CD4-positive, alpha-beta T cell treated with Interleukin-21 for 1 hour (primary cell): ENCODE data around the gene TMOD3.
"Not testable (repeated sequence)": the region's sequence is repeated elsewhere in the genome, so short reads cannot be mapped to it uniquely, and the experiment has no call there.

Experiments used
- DNase-seq: peaks from one replicate; pipeline ENCODE4 v3.0.0-alpha.2; 2020

The TMOD3 gene

DNA sequence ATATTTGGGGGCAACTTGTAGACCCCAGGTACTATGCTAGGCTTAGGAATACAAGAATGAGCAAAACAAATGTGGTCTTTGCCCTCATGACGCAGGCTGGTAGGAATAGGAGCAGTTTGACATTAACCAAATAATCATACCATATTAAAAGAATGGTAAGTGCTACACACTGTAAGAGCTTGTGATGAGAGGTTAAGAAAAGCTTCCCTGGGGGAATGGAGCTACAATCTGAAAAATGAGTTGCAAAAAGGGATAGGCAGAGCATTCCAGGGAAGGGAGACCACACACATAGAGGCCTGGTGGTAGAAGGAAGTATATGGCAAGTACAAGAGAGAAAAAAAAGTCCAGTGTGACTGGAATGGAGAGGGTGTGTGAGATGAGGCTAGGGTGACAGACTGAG lies 37.3 kb downstream of the TMOD3 start:
- no peak for DNase-seq

DNA sequence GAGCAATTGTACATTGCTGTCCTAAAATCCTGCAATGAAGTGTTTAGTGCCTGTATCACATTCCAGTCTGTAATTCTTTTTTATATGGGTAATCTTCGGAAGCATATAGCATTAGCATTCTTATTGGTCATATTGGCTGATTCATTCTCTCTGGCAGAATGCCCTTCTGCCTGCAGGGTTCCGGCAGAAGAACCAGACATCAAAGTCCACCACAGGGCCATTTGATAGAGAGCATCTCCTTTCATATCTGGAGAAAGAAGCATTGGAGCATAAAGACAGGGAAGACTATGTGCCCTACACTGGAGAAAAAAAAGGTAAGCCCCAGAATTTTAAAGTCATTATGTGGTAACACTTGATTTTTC lies 39.6 kb downstream of the TMOD3 start:
- no peak for DNase-seq

DNA sequence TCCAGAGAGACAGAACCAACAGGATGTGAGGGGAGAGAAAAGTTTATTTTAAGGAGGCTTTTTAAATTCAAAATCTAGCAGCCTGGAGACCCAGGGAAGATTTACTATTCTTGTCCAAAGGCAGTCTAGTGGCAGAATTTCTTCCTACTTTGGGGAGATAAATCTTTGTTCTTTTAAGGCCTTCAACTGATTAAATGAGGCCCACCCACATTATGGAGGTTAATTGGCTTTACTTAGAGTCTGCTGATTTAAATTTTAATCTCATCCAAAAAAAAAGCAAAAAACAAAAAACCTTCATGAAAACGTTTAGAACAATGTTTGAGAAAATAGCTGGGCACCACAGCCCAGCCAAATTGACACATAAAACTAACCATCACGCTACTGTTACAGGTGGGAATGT lies 41.3 kb downstream of the TMOD3 start:
- DNase-seq, result no peak

DNA sequence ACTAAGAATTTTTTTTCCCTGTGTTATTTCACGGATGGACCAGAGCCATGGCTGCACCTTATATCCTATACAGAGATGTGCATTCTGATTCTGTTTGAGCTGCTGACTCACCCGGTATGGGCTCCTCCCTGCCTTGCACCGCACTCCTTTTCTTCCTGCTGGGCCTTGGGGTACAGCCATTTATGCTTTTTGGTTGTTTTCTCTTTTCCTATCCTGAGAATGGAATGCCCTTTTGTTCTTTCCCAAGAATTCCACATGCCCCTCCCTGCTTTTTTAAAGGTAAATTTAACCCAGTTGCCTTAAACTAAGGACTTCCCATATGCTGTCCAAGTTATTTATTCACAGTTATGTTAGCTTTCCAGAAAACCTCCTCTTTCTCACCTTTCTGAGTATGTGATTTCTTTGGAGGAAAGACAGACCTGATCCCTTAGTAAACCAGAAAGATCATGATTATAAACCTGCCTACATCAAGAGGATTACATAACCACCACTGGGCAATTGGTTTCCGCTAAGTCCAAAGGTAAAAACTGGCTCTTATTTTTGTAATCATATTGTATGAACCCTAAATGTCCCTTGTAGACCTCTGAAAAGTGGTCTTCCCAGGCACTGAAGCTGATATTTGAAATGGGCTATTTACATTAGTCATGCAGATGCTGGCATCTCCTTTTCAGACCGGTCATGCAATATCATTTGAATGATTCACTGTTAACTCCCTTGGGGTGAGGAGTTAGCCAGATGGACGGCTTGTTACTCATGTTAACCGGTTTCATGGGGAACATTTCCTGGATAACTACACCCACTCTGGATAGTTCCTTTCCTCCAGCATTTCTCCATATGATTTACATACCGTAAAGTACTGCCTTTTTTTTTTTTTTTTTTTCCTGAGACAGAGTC lies 45.5 kb downstream of the TMOD3 start:
- DNase-seq, result no peak

DNA sequence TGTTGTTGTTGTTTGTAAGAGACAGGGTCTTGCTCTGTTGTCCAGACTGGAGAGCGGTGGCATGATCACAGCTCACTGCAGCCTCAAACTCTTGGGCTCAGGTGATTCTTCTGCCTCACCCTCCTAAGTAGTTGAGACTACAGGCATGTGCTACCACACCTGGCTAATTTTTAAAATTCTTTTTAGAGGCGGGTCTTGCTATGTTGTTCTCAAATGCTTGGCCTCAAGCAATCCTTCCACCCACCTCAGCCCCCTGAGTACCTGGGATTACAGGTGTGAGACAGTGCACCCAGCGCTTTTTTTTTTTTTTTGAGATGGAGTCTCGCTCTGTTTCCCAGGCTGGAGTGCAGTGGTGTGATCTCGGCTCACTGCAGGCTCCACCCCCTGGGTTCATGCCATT lies 46.7 kb downstream of the TMOD3 start:
- DNase-seq, result no peak

DNA sequence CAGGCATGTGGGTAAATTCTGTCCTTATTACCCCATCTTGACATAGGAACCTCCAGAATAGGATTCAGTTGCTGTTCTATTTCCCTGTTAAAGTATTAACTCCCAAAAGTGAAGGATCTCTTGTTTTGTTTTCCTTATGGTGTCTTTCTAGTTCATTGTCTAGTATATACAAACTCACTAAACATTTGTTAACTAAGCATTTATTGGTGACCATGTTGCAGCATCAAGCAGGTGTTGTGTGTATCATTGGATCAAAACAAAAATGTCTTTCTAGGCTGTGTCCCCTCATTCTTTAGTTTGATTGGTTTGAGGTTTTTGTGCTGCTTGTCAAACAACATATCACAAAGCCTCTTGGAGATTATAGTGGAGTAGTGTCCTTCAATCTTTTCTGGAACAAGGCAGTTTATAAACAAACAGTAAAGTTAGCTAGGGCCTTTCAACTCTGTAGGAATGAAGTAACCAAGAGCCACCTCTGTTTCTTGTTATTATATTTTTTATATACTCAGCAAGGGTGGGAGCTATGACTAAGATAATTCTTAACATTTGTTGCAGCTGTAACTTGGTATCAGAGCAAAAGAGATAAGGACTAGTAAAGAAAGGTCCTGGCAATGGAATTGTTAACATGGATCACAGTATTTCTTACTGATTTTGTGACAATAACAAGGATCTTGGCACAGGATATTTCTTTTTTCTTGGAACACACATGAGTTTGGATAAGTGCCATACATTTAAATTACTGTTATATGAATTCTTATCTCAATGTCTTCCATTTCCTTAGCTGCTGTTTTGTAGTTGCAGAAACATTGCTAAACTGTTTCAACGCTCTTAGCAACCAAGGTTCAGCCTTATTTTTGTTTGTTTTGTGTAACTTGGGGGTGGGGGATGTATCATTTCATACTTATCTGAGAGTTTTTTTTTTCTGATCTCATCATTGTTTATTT lies 49.3 kb downstream of the TMOD3 start:
- peak; percentile 41 for DNase-seq

DNA sequence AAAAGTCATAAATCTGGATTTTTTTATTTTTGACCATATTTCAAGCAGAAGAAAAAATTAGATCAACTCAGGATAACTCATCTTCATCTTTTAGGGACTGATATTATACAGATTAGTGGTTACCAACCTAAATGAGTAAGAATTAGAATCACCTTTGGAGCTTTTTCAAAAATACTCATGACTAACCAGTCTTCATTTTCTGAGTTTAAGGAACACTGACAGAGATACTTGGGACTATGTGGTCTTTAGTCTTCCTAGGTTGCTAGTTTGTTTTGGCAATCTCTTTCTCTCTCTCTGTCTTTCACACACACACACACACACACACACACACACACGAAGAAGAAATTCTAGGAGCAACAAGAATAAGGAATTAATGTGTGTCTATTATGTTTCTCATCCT lies 50.1 kb downstream of the TMOD3 start:
- DNase-seq, result no peak

DNA sequence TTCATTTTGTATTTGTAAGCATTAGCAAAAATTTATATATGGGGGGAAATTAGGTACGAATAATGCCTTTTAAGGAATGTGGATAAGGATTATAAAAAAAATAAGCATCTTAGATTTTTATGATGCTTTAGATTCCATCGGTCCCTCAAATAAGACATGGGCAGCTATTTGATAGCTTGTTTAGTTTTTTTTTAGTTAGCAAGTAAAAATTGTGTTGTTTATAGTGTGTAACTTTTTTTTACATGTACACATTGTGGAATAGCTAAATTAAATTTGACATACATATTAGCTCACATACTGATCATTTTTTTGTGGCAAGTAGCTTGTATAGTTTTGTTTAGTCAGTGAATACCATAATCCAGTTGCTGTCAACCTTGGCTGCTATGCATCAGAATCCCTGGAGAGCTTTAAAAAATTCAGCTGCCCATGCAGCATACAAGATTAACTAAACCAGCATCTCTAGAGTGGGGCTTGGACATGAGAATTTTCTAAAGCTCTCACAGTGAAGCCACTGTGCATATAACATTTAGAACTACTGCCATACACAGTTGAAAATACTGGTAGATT lies 53.9 kb downstream of the TMOD3 start:
- no peak for DNase-seq

DNA sequence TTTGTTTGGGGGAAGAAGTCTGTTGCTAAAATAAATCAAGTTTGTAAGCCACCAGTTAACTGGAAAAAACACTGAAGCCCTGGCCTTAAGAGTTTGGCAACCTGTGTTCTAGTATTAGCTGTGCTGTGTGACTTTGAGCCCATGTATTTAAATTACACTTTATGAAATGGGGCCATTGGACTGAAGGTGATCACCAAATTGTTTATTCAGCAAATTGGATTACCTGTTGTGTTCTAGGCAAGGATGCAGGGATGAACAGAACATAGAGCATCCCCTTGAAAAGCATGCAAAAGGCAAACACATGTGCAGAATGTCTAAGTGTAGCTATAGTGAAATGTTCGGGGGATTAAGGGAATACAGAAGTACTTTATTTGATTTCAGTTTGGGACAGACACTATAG lies 54.6 kb downstream of the TMOD3 start:
- no peak for DNase-seq

DNA sequence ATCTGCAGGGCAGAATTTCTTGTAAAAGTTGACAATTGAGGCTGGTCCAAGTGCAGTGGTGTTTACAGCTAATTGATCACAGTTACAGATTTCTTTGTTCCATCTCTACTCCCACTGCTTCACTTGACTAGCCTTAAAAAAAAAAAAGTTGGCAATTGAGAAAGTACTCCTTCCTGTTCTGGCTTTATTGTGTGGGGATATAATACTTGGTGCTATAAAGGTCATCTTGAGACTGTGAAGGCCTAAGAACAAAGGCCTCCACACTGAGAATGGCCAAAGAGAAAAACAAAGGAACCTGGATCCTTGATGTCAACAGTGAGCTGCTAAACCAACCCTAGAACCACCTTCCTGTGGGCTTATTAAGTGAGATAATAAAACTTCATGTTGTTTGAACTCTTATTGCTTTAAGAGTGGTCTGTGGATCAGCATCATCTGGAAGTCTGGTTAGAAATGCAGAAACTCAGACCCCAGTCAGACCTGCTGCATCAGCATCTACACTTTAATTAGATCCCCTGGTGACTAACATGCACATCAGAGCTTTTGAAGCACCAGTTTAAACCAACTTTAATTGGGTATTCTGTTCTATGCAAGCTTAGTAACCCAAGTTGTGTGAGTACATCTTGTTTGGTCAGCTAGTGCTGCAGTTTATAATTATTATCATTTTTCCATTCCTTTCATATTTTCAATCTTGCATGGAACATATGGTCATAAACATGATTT lies 55.2 kb downstream of the TMOD3 start:
- no peak for DNase-seq

DNA sequence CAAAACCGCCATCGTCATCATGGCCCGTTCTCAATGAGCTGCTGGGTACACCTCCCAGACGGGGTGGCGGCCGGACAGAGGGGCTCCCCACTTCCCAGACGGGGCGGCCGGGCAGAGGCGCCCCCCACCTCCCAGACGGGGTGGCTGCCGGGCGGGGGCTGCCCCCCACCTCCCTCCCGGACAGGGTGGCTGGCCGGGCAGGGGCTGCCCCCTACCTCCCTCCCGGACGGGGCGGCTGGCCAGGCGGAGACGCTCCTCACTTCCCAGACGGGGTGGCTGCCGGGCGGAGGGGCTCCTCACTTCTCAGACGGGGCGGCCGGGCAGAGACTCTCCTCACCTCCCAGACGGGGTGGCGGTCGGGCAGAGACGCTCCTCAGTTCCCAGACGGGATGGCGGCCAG lies 56.3 kb downstream of the TMOD3 start:
- DNase-seq, result not testable (repeated sequence)

DNA sequence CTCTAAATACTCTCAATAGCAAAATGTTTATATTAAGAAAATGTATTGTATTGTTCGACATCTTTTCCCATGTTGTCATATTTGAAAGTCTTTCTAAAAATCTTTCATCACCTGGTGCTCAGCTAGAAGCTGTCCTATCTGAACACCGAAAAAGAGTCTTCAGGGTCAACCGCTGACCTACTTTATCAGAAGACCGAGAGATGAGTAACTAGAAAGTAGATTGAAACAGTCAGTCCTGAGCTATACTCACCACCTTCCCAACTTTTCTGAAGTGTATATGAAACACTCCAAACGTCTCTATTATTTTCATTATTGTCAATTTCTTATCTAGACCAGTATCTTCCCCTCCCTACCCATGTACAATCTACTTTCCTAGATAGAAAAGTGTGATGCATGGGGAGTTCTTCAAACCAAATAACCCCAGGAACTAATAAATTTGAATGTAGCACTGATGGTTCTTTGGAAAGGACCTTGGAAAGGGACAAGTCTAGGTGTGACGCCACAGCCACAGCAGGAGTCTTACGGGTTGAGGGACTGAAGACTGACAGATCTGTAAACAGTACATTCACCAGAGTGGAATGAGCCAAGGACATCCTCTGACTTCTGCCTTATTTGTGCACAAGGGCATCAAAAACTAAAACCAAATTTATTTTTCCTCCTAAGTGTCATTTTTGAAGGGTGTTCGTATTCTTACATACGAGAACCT lies 58.6 kb downstream of the TMOD3 start:
- DNase-seq, result no peak

DNA sequence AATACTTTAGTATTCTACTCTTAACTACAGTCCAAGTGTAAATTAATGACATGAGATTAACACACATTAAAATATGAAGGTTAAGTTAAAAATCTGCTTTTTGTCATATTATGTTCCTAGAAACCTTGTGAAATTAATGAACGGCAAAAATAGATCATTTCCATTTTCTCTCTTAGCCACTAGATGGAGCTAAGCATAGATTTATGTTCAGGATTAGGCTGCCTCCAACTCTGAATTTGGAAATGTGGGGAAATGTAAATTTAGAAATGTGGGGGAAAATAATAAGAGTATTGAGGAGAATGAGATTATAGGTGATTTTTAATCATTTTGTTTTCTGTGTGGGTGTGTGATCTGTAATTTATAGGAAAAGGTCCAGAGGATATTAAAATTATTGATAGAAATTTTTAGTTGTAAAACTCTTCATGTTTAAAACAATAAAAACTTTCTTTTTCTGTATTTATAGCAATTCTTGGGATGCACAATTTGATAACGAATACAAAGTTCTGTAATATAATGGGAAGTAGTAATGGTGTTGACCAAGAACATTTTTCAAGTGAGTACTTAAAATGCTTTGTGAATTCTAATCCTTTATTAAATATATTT lies 59.2 kb downstream of the TMOD3 start:
- DNase-seq, result peak; percentile 33

DNA sequence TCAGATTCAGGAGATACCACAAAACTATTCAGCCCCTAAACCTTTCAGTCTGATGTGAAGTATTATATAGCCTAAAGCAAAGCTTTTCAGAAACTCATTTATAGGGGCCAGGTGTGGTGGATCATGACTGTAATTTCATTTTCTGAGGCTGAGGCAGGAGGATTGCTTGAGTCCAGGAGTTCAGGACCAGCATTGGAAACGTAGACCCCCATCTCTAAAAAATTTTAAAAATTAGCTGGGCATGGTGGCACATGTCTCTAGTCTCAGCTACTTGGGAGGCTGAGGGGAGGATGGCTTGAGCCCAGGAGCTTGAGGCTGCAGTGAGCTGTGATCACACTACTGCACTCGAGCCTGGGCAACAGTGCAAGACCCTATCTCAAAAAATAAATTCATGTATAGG lies 60.0 kb downstream of the TMOD3 start:
- DNase-seq, result no peak

DNA sequence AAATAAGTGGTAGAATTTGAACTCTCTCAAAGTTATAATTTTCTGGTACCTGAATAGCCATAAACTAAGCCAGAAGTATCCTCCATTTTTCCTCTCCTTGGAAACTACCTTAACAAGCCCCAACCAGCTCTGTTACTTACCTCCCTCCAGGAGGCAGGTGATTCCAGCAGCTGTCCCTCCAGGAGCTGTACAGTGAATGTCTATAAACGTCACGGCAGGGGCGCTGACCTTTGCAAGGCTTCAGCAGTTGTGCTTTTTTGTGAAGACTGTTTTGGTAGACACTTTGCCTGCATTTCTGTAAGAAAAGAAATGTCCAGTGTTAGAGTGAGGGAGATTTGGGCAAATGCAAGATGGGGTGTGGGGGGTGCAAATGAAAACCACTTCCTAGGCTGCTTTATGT lies 75.0 kb downstream of the TMOD3 start:
- no peak for DNase-seq

DNA sequence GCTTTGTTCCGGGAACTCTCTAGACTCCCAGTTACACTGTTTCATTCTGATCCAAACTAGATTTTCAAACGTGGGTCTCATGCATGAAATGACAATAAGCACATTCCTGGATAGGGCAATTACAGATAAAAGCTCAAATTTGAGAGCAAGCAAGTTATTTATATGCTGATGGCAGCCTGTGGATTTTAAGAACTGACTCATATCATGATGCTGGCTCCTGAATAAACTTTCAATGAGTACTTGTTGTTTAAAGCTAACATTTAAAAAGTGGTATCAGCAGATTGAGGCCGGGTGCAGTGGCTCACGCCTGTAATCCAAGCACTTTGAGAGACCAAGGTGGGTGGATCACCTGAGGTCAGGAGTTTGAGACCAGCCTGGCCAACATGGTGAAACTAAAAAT lies 75.5 kb downstream of the TMOD3 start:
- DNase-seq, result no peak

DNA sequence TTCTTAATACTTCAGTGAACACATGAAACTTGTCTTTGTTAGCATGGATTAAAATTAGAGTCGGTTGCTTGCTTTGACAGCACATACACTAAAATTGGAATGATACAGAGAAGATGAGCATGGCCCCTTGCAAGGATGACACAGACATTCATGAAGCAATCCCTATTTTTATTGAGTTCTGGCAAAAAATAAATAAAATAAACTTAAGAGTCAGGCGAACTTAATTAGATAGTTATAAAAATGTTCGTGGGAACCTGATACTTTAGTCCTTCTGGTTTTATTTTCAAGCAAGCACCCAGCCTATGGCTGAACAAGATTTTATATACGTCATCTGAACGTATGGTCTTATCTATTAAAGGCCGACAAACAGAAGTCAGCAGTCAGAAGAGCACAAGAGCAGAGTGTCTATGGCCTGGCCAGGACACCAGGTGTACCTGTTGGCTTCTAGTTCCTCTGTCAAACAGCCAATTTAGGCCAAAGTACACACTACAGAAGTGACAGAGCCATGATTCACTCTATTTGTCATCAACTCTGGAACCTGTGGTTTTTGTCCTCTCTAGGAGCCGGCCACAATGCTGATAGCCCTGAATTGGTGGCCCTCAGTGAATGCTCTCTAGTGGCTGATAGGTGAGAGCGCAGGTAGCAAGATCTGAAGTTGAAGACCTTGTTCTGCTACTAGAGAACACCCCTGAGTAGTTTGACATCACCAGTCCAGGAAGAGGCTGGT lies 77.8 kb downstream of the TMOD3 start:
- no peak for DNase-seq

DNA sequence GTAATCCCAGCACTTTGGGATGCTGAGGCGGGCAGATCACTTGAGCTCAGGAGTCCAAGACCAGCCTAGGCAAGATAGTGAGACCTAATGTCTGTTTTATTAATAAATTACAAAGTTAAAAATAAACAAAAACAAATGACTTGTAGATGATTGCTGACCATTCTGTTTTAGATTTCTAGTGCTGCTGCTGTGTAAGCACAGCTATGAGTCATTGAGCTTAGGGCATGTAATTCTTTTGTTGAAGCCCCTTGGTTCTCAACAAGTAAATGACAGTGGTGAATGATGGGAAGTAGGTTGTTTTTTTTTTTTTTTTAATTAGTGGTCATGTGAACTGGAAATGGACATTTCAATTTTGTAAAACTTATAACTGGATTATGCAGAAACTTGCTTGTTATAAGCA lies 78.9 kb downstream of the TMOD3 start:
- no peak for DNase-seq

DNA sequence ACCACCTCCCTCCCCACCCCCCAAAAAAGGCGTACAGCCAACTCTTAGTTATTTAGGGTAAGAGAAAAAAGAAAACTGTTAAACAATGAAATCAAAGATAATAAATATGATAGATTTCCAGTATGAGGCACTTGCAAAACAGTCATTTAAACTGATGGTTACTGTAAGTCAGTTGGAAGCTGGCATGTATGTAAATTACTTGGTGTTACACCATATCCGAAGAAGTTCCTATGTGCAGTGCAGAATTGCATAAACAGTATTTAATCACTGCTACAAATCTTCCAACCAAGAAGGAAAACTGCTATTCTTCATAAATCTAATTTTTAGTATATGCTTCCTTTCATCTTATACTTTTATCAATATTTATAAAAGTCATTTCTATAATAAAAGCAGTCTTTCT lies 80.1 kb downstream of the TMOD3 start:
- DNase-seq, result no peak

DNA sequence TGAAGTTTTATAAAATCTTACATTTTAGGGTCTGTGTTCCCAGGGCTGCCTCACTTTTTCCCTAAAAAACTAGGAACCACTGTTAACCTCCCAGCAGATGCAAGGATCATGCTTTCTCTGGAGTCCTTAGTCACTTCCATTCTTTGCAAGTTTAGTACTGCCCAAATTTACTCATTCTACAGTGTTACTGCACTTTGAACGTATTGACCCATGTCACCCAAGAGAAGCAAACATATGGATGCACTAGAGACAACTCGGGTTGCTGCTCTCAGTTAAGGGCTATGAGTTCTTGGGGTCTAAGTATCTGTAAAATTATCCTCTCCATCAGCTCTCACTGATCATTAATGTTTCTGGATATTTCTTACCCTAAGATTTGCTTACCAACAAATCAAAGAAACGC lies 83.1 kb downstream of the TMOD3 start:
- DNase-seq, result no peak

DNA sequence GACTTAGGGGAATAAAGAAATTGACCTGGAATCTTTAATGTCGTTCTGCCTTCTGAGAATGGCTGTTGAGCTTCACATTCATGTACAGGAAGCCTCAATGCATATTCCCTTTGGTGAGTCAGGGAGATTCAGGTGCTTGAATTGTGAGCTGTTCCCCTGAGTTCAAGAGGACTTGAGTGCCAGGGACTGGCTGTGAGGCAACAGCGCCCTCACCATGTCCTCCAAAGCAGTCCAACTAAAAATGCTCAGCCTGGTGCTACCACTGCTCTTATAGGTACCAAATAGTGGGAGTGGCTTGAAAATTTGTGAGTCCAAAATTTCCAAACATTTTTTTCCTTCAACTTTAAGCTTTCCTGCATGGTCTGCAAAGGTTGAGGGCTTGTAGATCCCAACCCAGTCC lies 88.0 kb downstream of the TMOD3 start:
- no peak for DNase-seq
